ENCODE data around the gene OBI1.

OBI1 gene

DNA sequence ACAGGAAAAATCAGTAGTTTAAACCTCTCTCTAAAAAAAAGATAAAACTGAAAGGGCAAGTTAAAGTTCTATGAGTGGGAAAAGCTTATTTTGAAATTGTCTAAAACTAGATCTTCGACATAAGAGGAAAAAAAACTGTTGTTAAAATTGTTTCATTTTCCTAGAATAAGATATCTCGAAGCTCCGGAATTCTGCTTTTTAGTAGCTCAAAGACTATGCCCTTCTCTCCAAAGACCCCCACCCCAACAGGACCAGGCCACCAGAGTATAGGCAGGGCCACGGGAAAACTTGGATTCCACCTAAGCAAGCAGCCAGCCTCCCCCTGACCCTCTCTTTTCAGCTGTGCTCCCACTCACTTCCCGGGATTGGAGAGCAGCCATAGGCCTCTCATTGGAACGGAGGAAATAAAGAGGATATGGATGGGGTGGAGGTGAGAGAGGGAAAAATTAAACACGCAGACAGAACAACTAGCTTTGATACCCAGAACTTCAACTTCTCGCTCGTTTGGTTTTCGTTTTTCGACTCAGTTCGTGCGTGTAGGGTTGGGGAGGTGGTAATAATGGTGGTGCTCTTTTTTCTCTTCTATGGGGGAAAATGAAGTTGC, 58.6 kb downstream of the OBI1 start:
- H3K36me3 ChIP-seq (ENCODE audit: insufficient read depth, low read length), result no peaks in the 10 kb centered on the region
- H3K4me2 ChIP-seq (ENCODE audit: low read length), result no peak overlapping the region
- H3K9ac ChIP-seq (ENCODE audit: low read depth, low read length), result no peak overlapping the region
- peaks cover 16% of the 10 kb centered on the region for H3K4me1 ChIP-seq (ENCODE audit: control insufficient read depth, insufficient read depth, low read length)
- no peak overlapping the region for H3K4me3 ChIP-seq (ENCODE audit: low read length)
- peaks cover 64% of the 10 kb centered on the region for H3K27me3 ChIP-seq (ENCODE audit: control insufficient read depth, insufficient read depth, low read length)
- no peaks in the 10 kb centered on the region for H3K9me3 ChIP-seq (replicated peaks; ENCODE audit: low read length)

GRCh38 chr13:78599645-78600279, 59.2 kb downstream of the OBI1 start:
- Histone ChIP-seq H3K4me1 (ENCODE audit: control insufficient read depth, insufficient read depth, low read length) (peaks cover 16% of the 10 kb centered on the region), H3K36me3 (ENCODE audit: insufficient read depth, low read length) (no peaks in the 10 kb centered on the region), H3K4me2 (ENCODE audit: low read length) (no peak overlapping the region)

GRCh38 chr13:78598966-78599644, 59.9 kb downstream of the OBI1 start:
- peaks cover 16% of the 10 kb centered on the region for H3K4me1 ChIP-seq (ENCODE audit: control insufficient read depth, insufficient read depth, low read length)
- no peaks in the 10 kb centered on the region for H3K36me3 ChIP-seq (ENCODE audit: insufficient read depth, low read length)
- peaks cover 66% of the 10 kb centered on the region for H3K27me3 ChIP-seq (ENCODE audit: control insufficient read depth, insufficient read depth, low read length)
- no peak overlapping the region for H3K4me3 ChIP-seq (ENCODE audit: low read length)
- H3K4me2 ChIP-seq (ENCODE audit: low read length), result no peak overlapping the region
- no peaks in the 10 kb centered on the region for H3K9me3 ChIP-seq (replicated peaks; ENCODE audit: low read length)
- no peak overlapping the region for H3K9ac ChIP-seq (ENCODE audit: low read depth, low read length)

More at GRCh38 chr13:78599645-78600279, 59.2 kb downstream of the OBI1 start:
- H3K27me3 ChIP-seq (ENCODE audit: control insufficient read depth, insufficient read depth, low read length), result peaks cover 64% of the 10 kb centered on the region
- H3K4me3 ChIP-seq (ENCODE audit: low read length), result no peak overlapping the region
- H3K9me3 ChIP-seq (replicated peaks; ENCODE audit: low read length), result no peaks in the 10 kb centered on the region
- no peak overlapping the region for H3K9ac ChIP-seq (ENCODE audit: low read depth, low read length)

DNA sequence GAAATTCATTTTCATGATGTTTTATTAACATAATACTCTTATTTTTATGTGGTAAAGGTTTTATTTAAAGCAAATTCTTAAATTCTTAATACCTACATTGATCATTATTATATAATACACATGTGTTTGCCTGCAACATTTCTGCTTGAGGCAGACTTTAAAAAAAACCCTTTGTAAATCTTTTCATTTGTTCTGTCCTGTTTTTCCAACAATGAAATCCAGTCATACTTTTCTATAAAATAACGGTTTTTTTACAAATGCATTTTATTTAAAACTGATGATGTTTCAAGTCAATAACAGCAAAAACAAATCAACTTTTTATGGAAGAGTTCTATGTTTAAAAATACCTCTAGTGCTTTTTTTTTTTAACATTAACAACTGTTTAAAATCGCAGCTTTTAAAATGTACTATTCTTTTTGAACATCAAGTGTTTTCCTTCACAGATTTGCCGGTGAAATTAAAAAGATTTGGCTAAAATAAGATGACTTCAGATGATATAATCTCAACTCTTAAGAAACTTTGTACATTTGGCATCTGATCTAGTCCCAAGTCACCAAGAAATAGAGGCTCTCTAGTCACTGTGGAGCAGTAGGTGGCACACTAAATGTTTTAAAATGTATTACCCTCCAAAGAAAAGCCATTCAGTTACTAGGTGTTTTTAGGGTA, 60.7 kb downstream of the OBI1 start:
- Histone ChIP-seq H3K4me2 (ENCODE audit: low read length) (no peak overlapping the region), H3K9ac (ENCODE audit: low read depth, low read length) (no peak overlapping the region), H3K27me3 (ENCODE audit: control insufficient read depth, insufficient read depth, low read length) (peaks cover 66% of the 10 kb centered on the region), H3K4me1 (ENCODE audit: control insufficient read depth, insufficient read depth, low read length) (peaks cover 10% of the 10 kb centered on the region), H3K4me3 (ENCODE audit: low read length) (no peak overlapping the region), H3K9me3 (replicated peaks; ENCODE audit: low read length) (no peaks in the 10 kb centered on the region), H3K36me3 (ENCODE audit: insufficient read depth, low read length) (no peaks in the 10 kb centered on the region)

DNA sequence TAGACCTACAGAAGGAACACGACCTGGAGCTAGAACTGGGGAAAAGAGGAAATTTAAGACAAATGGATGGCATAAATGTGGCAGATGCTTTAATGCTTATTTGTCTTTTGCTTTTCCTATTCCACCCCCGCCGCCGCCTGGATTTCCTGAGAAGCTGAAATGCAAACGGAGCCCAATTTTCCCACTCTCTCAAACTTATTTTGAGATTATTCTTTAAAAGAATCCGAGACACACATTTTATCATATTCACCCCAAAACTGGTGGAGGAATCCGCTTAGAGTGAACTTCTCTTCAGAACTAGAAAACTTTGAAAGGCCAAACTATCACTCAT, 61.4 kb downstream of the OBI1 start:
- Histone ChIP-seq H3K9ac (ENCODE audit: low read depth, low read length) (no peak overlapping the region), H3K9me3 (replicated peaks; ENCODE audit: low read length) (no peaks in the 10 kb centered on the region), H3K4me3 (ENCODE audit: low read length) (no peak overlapping the region), H3K36me3 (ENCODE audit: insufficient read depth, low read length) (no peaks in the 10 kb centered on the region), H3K4me2 (ENCODE audit: low read length) (no peak overlapping the region), H3K4me1 (ENCODE audit: control insufficient read depth, insufficient read depth, low read length) (peaks cover 4% of the 10 kb centered on the region), H3K27me3 (ENCODE audit: control insufficient read depth, insufficient read depth, low read length) (peaks cover 68% of the 10 kb centered on the region)

- Histone ChIP-seq H3K36me3 (ENCODE audit: insufficient read depth, low read length) (no peaks in the 10 kb centered on the region), H3K4me3 (ENCODE audit: low read length) (peak overlapping the region; percentile 58), H3K27me3 (ENCODE audit: control insufficient read depth, insufficient read depth, low read length) (peaks cover 69% of the 10 kb centered on the region), H3K9me3 (replicated peaks; ENCODE audit: low read length) (no peaks in the 10 kb centered on the region), H3K4me2 (ENCODE audit: low read length) (peak overlapping the region; percentile 77), H3K9ac (ENCODE audit: low read depth, low read length) (no peak overlapping the region), H3K4me1 (ENCODE audit: control insufficient read depth, insufficient read depth, low read length) (no peaks in the 10 kb centered on the region)
Observed at GRCh38 chr13:78596736-78597601, 62.0 kb downstream of the OBI1 start.

- Histone ChIP-seq H3K4me2 (ENCODE audit: low read length) (peak overlapping the region; percentile 77), H3K4me3 (ENCODE audit: low read length) (peak overlapping the region; percentile 58), H3K9me3 (replicated peaks; ENCODE audit: low read length) (no peaks in the 10 kb centered on the region), H3K9ac (ENCODE audit: low read depth, low read length) (no peak overlapping the region), H3K4me1 (ENCODE audit: control insufficient read depth, insufficient read depth, low read length) (no peaks in the 10 kb centered on the region), H3K27me3 (ENCODE audit: control insufficient read depth, insufficient read depth, low read length) (peaks cover 69% of the 10 kb centered on the region), H3K36me3 (ENCODE audit: insufficient read depth, low read length) (no peaks in the 10 kb centered on the region)
Observed at GRCh38 chr13:78596399-78596735, 62.6 kb downstream of the OBI1 start.

GRCh38 chr13:78595495-78596398, 63.2 kb downstream of the OBI1 start:
- Histone ChIP-seq H3K4me3 (ENCODE audit: low read length) (peak overlapping the region; percentile 58), H3K9me3 (replicated peaks; ENCODE audit: low read length) (no peaks in the 10 kb centered on the region), H3K4me2 (ENCODE audit: low read length) (peak overlapping the region; percentile 77), H3K4me1 (ENCODE audit: control insufficient read depth, insufficient read depth, low read length) (no peaks in the 10 kb centered on the region), H3K9ac (ENCODE audit: low read depth, low read length) (no peak overlapping the region), H3K36me3 (ENCODE audit: insufficient read depth, low read length) (no peaks in the 10 kb centered on the region), H3K27me3 (ENCODE audit: control insufficient read depth, insufficient read depth, low read length) (peaks cover 69% of the 10 kb centered on the region)

GRCh38 chr13:78594456-78594975, 64.4 kb downstream of the OBI1 start:
- no peak overlapping the region for H3K9ac ChIP-seq (ENCODE audit: low read depth, low read length)
- H3K27me3 ChIP-seq (ENCODE audit: control insufficient read depth, insufficient read depth, low read length), result peaks cover 61% of the 10 kb centered on the region
- no peaks in the 10 kb centered on the region for H3K9me3 ChIP-seq (replicated peaks; ENCODE audit: low read length)
- H3K4me2 ChIP-seq (ENCODE audit: low read length), result no peak overlapping the region
- no peaks in the 10 kb centered on the region for H3K36me3 ChIP-seq (ENCODE audit: insufficient read depth, low read length)
- no peaks in the 10 kb centered on the region for H3K4me1 ChIP-seq (ENCODE audit: control insufficient read depth, insufficient read depth, low read length)
- H3K4me3 ChIP-seq (ENCODE audit: low read length), result no peak overlapping the region

DNA sequence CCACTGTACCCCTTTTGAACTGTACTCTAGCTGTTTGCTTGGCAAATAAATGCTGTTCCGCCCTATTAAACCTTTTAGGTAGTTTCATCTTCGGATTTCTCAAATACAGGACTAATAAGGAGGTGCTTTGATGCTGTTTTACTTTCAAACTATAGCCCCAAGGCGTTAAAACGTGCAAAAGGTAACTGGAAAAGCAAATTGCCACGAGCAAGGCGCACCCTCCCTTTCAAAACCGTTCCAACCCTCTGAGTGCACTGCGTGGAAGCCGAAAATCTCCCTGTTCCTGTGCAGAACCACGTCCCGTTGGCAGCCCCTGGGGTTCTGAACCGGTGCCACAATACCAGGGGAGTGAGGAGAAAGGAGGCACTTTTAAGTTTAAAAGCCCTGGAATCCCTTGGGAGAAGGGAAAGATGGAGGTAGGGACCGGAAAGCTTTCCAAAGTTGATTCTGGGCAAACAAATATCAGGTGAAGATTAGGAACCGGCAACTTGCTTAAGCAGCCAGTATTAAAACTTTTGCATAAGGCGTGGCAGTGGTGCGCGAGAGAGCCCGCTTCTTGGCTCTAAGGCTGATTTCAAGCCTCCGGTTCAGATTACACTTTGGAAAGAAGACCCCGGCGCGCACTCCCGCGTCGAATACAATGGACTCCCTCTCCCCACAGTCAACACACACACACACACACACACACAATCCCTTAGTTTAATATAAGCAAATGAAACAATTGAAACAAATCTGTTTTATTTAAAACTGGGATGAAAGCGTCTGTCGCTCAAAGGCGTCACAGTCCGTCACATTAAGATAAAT, 65.1 kb downstream of the OBI1 start:
- H3K4me3 ChIP-seq (ENCODE audit: low read length), result no peak overlapping the region
- H3K9ac ChIP-seq (ENCODE audit: low read depth, low read length), result no peak overlapping the region
- H3K4me1 ChIP-seq (ENCODE audit: control insufficient read depth, insufficient read depth, low read length), result no peaks in the 10 kb centered on the region
- no peaks in the 10 kb centered on the region for H3K36me3 ChIP-seq (ENCODE audit: insufficient read depth, low read length)
- H3K4me2 ChIP-seq (ENCODE audit: low read length), result no peak overlapping the region
- H3K9me3 ChIP-seq (replicated peaks; ENCODE audit: low read length), result no peaks in the 10 kb centered on the region
- peaks cover 57% of the 10 kb centered on the region for H3K27me3 ChIP-seq (ENCODE audit: control insufficient read depth, insufficient read depth, low read length)
